ENCODE measurements around the gene FAM162B.

The FAM162B gene

GRCh38 chr6:116779573-116780164 lies 14.2 kb upstream of the FAM162B start:
- no peak for TF ChIP-seq ZFX (IDR thresholded peaks at IDR 0.05)
- TF ChIP-seq, protein P1, sequence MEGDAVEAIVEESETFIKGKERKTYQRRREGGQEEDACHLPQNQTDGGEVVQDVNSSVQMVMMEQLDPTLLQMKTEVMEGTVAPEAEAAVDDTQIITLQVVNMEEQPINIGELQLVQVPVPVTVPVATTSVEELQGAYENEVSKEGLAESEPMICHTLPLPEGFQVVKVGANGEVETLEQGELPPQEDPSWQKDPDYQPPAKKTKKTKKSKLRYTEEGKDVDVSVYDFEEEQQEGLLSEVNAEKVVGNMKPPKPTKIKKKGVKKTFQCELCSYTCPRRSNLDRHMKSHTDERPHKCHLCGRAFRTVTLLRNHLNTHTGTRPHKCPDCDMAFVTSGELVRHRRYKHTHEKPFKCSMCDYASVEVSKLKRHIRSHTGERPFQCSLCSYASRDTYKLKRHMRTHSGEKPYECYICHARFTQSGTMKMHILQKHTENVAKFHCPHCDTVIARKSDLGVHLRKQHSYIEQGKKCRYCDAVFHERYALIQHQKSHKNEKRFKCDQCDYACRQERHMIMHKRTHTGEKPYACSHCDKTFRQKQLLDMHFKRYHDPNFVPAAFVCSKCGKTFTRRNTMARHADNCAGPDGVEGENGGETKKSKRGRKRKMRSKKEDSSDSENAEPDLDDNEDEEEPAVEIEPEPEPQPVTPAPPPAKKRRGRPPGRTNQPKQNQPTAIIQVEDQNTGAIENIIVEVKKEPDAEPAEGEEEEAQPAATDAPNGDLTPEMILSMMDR (conservative IDR thresholded peaks at IDR 0.05), result peak; percentile 64
- no peak overlapping the region for H3K27ac ChIP-seq

DNA sequence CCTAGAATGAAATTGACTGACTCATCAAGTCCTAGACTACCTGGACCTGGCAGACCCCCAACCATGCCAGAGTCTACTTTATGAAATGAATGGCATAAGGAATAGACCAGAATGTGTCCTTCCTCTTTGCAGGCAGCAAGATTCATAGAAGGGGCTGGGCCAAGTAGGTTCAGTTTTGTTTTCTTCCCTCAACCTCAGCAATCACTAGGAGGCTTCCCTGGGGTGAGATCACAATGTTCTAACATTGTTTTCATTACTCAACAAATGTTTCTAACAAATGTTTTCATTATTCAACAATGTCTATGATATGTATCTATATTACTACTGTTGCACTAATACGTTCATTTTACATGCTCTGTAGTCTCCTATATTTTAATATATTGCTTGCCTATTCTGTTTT lies 8.4 kb upstream of the FAM162B start:
- H3K27ac ChIP-seq, result no peak overlapping the region
- TF ChIP-seq, protein P1 (conservative IDR thresholded peaks at IDR 0.05), result no peak
- no peak for TF ChIP-seq ZFX (IDR thresholded peaks at IDR 0.05)

DNA sequence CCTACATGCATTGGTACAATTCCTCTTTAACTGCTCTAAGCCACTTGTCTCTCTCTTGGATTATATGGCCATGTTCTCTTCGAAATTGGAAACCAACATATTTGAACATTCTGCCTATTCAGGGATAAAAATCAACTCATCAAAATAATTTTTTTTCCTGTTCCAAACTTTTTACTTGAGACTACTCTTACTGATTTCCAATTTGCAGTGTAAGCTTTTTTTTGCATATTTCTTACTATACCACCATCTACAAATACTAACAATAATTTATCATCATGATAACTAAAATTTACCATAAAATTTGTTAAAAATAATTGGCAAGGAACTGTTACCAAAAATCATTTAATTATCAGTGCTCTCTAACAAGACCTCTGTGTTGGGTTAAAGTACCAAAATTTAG lies 6.9 kb upstream of the FAM162B start:
- no peak overlapping the region for H3K27ac ChIP-seq
- TF ChIP-seq ZFX (IDR thresholded peaks at IDR 0.05), result no peak
- TF ChIP-seq, protein P1 (conservative IDR thresholded peaks at IDR 0.05), result no peak

DNA sequence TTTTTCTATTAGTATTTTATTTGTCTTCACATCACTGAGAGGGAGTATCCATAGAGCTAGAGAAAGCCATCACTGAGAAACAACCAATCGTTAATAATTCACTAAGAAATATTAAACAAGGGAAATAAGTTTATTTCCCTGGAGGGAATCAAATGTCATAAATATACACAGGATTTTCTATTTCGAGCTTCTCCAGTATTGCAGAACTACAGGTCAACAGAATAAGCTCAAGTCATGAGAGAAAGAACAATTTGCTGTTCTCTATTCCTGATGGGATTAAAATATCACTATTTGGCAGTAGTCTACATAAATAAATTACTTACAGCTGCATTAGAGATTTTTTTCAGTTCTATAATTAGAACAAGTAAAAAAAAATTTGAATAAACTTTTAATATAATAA lies 2.2 kb upstream of the FAM162B start:
- no peak overlapping the region for H3K27ac ChIP-seq
- TF ChIP-seq, protein P1 (conservative IDR thresholded peaks at IDR 0.05), result no peak
- no peak for TF ChIP-seq ZFX (IDR thresholded peaks at IDR 0.05)

- TF ChIP-seq, protein P1 (conservative IDR thresholded peaks at IDR 0.05), result no peak
Observed at GRCh38 chr6:116766506-116767176, 1.1 kb upstream of the FAM162B start.

GRCh38 chr6:116764629-116764960 lies 924 bp downstream of the FAM162B start:
- no peak overlapping the region for H3K27ac ChIP-seq
- TF ChIP-seq, protein P1 (conservative IDR thresholded peaks at IDR 0.05), result no peak
- no peak for TF ChIP-seq ZFX (IDR thresholded peaks at IDR 0.05)

More at GRCh38 chr6:116766506-116767176, 1.1 kb upstream of the FAM162B start:
- no peak overlapping the region for H3K27ac ChIP-seq

GRCh38 chr6:116763906-116764628 lies 1.5 kb downstream of the FAM162B start:
- H3K27ac ChIP-seq, result no peak overlapping the region
- TF ChIP-seq, protein P1 (conservative IDR thresholded peaks at IDR 0.05), result no peak
- no peak for TF ChIP-seq ZFX (IDR thresholded peaks at IDR 0.05)

All from C4-2B (cell line).